Embryonic facial prominence (tissue), 1 donor: Measurements from ENCODE around the gene SAP30.

ENCODE experiments used
- DNase-seq: peaks from one replicate; pipeline ENCODE4 v3.0.0-alpha.2; 2016; ENCODE audit errors: extremely low spot score

SAP30 gene, protein sequence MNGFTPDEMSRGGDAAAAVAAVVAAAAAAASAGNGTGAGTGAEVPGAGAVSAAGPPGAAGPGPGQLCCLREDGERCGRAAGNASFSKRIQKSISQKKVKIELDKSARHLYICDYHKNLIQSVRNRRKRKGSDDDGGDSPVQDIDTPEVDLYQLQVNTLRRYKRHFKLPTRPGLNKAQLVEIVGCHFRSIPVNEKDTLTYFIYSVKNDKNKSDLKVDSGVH

DNA sequence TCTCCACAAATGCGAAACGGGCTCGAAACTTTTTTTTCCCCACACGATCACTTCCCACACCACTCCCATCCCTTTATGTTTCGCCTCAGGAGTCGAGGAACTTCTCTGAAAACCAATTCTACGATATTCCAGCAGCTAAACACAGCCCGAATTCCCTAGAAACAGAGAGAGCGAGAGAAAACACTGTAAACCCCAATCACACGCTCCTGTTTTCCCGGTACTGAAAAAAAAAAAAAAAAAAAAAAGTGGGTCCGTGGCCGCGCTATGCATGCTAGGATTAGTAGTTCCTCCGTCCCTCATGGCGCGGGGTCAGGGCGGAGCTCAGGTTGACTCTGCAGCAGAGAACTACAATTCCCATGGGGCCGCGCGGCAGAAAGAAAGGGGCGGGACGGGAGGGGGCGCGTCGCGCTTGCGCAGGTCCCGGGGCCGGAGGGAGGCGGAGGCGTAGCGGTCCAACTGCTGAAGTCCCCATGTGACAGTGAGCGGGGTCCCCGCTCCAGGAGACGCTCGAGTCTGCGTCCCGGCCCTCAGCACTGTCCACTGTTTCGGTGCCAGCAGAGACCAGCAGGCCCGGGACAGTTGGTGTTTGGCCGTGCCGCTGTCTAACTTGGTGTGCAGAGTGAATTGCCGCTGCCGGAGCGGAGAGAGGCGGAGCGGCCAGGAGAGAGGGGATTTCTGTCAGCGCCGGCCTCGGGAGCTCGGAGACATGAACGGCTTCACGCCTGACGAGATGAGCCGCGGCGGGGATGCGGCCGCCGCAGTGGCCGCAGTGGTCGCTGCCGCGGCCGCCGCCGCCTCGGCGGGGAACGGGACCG lies at the start of gene SAP30:
Gene SAP30, plus strand, starts transcription at position 478 of the 815 bp plus-strand sequence. Its CDS starts 229 bp downstream, at position 707.
- DNase-seq = peak; percentile 98

DNA sequence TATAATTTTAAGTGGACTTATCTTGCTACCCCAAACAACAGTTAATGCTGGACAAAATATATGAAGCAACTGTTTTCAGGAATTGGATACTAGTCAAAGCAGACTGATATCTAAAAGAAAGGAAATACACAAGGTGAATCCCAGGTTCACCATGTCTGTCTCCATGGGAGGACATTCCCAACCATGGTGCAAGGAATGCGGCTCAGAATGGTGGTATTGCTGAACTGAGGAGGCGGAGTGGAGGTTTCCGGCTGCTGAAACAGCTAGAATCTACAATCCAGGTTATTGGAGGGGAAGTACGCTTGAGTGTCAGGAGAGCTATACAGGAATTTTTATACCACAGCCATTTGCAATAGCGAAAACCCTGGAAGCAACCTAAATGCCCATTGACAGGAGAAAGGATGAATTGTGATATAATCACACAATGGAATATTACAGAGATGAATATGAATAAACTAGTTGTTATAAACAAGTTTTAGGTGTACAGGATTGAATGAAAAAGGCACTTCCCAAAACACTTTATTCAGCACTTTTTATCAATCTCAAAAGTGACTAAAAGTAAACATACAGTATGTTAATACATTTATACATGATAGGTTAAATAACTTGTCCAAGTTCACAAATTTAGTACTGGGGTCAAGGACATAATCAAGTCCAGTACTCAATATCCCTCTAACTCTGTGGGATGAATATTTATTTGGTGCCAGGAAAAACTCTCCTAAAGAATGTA lies 45.6 kb upstream of the SAP30 start:
- DNase-seq = no peak

DNA sequence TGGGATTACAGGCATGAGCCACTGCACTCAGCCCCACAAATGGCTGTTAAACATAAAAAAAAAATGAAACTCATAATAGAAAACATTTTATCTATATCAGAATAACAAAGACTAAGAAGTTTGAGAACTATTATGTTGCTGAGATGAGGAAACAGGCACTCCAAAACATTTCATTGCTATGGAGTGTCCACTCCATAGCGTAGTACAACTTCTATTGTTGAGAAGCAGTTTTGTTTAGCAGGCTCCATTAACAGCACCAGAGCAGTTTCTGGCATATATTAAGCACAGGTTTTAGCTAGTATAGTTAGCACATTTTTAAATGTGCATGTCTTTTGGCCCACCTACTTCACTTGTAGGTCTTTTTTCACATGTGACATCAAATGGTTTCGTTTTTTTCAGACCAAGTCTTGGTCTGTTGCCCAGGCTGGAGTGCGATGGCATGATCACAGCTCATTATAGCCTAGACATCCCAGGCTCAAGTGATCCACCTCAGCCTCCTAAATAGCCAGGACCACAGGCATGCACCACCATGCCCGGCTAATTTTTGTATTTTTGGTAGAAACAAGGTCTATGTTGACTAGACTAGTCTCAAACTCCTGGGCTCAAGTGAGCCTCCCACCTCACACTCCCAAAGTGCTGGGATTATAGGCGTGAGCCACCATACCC lies 42.4 kb upstream of the SAP30 start:
- DNase-seq = no peak

DNA sequence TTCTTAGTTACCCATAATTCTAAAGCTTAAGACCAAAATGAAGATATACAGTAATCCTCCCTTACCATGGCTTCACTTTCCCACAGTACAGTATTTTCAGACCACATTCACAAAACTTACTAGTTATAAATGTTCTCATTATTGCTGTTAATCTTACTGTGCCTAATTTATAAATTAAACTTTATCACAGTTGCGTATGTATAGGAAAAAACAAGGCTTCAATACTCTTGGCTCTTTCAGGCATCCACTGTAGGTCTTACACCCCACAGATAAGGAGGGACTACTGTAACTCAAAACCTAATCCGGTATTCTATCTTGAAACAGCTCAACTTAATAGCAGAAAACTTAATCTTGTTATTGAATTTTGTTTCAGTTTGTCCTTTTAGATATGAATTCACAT lies 40.2 kb upstream of the SAP30 start:
- no peak for DNase-seq

DNA sequence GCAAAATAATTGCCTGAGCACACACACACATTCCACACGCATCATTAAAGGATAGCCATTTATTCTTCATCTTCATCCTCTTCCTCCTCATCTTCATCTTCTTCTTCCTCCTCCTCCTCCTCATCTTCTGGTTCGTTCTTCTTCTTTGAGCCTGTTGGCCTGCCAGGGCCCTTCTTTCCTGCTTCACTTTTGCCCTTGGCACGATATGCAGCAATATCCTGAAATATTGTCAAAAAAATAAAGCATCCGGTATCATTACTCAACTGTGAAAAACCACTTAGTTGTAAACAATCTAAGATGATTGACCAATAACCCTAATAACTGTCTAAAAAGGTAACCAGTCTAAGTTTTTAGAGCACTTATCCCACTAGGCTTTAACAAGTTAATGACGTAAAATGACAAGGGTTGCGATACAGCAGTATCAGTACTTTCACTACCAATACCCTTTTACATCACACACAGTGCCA lies 38.7 kb upstream of the SAP30 start:
- DNase-seq = no peak

DNA sequence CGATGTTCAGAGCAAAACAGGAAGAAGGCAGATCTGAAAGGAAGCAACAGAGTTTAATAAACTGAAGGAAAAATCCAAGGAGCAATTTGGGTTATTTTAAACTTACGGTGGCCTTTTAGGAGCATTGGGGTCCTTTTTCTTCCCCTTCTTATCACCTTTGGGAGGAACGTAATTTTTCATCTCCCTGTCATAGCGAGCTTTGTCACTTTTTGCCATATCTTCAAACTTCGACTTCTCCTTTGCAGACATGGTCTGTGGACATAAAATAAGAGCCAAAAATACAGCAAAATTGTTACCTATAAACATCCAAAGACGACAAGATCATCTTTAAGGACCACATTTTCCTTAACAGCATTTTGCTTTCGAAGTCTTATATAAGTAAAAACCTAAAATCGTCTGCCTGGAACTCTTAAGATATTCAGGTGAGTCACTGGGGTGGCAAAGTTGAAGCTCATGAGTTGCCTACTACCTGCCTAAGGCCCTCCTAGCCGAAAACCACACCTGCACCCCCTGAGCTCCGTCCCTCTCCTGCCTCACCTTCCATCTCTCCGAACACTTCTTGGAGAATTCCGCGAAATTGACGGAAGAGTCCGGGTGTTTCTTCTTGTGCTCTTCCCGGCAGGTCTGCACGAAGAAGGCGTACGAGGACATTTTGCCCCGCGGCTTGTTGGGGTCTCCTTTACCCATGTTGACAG lies 37.6 kb upstream of the SAP30 start:
- DNase-seq = peak; percentile 22

DNA sequence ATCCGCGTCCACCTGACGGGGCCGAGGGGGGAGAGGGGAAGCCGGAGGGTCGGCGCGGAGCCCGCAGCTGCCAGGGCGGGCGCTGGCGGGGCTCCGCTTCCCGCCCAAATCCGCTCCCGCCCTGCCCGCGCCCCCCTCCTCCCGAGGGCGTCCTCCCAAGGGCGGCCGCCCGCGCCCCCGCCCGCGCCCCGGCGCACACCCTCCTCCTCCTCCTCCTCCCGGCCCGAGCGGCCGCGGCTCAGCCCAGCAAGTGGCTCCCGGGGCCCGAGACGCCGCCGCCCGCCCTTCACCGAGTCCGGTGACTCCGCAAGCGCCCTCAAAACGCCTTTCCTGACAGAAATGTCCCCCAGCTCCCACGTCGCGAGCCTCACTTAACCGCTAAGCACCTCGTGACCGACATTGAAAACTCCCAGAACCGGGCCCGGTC lies 37.1 kb upstream of the SAP30 start:
- no peak for DNase-seq

DNA sequence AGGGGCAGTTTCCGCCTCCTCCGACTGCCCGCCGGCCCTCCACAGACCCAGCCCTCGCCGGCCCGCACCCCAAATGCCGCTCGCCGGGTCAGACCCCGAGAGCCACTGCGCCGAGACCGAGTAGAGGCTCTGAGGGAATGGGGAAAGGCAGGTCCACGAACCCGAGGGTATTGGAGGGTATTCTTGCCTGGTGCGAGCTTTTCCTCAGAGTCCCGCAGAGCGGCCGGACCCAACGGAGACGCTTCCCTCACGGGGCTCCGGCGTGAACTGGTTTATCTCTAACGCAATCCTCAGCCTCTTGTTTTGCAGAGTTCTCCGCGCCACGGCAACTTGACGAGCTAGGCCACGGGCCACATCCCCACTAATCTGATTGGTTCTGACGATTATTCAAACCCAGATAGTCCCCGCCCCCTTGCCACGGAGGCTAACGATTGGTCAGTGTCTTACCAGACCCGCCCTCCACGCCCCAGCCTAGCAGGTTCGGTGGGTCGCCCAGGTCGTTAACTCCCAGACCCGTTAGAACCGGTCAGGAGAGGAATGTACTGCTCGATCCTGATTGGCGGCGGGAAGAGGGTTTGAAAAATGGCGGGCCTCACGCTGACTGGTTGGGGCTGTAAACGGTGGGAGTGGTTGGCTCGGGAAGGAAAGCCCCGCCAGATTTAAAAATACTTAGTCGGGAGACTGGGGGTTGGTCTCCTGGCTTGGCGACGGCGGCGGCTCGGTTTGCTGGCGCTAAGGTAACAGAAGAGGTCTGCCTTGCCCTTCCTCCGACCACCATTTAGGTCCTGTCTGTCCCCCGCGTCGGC lies 36.5 kb upstream of the SAP30 start, which contains the start of gene HMGB2:
Gene HMGB2, minus strand, starts transcription at position 274 of the 806 bp plus-strand sequence. CDS start 709 bp downstream, outside the sequence.
- DNase-seq = peak; percentile 99

DNA sequence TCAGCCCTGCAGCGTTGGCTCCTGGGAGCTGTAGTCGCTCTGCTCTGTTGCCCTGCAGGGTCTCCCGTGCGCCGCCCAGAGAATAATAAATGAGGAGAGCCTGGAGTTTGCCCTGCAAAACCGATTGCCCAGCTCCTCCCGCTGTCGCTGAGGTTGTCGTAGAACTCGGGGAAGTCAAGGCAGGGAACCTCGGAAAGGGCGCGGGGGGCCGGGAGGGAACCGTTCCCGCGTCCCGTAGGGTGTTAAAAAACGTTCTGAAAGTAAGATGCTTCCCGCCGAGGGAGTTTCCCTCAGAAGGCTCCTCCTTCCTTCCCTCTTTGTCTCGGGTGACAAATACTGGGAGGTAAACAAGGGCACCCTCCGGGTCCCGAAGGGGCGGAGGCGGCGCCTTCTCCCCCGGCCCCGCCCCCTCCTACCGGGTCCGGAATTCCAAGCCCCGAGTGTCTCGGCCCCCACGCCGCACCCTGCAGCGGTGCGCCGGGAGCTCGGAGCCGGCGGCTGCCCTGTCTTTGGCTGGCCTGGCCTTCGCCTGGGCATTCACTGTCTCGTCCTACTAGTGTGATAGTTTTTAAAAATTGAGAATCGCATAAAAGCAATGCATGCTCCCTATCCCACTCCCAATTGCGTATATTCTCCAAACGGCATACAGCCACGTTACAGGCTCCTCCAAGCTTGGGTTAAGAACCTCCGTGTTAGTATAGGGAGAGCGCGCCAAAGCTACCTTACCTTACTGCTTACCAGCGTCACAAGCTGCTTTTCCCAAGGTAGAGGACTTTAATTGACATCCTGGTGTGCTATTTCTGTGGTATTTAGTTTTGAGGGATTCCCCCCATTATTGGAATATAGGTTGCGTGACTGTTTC lies 35.6 kb upstream of the SAP30 start:
- DNase-seq = peak; percentile 52

DNA sequence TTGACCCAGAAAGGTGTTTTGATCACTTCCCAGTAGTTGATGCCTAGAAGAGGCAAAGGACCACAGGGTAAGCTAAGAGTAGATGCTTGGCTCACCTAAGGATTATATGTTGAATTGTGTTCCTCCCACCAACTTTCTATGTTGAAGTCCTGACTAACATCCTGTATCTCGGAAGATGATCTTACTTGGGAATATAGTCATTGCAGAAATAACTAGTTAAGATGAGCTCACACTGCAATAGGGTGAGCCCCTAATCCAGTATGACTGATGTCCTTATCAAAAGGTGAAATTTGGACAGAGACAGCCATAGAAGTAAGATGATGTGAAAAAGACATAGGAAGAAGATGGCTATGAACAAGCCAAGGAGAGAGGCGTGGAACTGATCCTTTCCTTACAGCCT lies 33.3 kb upstream of the SAP30 start:
- DNase-seq = no peak

DNA sequence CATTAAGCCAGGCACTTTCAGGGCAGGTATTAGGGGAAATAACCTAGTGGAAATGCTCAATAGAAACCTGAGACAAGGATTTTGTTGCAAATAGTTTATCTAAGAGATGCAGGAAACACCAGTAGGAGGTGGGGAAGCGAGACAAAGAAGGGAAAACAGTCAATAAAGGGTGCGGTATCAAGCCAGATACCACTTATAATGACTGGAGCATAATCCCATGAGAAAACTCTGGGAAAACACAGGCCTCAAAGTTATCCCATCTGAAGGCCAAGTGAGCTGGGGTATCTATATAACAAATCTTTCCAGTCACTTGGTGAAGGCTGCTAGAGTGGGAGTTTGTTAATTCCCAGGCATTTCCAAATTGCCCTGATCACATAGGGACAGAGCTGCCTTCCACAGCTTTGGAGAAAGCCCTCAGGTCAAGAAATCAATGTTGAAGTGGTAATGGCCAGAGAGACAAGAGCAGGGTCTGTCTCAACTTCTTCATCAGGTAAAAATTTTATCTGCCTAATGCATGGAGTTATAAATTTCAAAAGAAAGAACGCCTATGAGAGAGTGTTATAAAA lies 26.8 kb upstream of the SAP30 start:
- DNase-seq = no peak

DNA sequence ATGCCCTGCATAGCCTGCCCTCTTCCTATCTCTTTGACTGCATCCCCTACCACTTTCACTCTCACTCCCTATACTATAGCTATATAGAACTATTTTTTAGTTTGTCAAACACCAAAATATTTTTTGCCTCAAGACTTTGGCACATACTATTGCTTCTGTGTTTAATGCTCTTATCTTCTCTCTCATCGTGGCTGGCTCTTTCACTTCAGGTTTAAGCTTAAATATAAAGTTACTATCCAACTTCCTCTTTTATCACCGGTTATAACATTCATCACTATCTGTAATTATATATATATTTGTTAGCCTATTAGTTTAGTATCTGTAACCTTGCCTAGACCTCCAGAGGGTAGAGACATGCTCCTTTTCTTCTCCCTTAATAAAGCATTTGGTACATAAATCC lies 25.1 kb upstream of the SAP30 start:
- DNase-seq = no peak

DNA sequence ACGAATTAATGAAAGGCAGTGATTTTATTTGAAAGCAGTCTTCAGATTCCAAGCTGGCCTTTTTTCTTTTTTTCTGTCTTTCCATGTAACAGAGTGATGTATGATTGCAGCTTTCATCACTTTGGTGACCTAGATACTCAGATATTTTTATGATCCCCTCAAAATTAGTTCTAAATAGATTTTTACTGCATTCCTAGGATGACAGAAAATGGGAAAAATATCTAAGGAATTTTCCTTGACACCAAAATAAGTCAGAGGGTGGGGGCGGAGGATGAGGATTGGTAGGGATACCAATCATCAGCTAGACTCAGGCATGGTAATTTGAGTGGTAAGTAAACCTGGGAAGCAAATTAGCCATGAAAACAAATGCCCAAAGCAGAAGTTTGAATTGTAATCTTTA lies 24.7 kb upstream of the SAP30 start:
- no peak for DNase-seq

DNA sequence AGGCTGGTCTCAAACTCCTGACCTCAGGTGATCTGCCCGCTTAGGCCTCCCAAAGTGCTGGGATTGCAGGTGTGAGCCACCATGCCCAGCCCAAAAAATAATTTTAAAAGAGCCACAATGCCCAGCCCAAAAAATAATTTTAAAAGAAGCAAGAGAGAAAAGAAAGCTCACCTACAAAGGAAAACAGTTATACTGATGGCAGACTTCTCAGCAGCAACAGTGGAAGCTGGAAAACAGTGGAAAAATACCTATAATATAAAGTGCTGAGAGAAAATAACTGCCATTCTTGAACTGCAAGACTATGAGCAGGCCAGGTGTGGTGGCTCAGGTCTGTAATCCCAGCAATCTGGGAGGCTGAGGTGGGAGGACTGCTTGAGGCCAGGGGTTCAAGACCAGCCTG lies 23.3 kb upstream of the SAP30 start:
- no peak for DNase-seq

DNA sequence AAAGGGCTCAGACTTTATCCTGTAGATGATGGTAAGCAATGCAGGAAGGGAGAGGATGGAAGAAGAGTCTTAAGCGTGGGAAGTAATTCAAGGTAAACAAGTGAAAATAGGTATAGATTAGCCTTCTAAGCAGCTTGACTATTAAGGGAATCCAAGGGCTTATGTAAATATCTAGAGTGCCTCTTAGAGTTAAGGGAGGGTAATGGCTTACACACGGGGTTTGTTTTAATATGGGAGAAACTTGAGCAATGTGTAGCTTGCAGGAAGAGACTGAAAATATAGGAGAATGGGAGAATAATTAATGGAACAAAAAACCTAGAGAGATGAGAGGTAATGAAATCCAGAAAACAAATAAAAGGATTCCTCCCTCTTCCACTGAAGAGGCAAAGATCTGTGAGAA lies 12.8 kb upstream of the SAP30 start:
- no peak for DNase-seq

DNA sequence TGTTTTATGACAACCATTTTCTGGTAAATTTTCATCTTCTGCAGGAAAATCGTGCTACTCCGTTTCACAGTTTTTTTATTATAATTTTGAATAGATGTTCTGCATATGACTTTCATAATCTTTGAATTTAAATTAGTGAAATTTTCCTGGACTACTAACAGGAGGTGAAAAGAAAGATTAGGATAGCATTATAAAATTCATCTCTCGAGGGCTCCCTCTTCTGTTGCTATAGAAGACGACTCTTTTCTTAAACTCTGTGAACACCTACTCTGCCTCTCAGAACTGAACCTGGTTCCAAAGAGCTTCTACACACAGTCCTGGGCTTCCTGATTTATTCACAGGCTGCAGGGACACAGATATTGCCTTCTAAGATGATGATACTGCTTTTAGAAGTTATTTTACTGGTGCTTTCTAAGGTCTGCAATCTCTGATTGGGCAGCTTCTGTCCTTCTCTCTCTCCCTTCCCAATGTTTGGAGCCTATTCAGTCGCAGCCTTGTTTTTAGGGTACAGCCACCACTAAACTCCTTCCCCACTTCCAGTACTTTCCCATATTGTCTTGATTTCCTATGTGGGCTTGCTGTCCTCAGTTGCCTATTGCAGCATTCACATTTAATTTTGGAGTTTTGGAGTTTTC lies 10.1 kb upstream of the SAP30 start:
- no peak for DNase-seq

DNA sequence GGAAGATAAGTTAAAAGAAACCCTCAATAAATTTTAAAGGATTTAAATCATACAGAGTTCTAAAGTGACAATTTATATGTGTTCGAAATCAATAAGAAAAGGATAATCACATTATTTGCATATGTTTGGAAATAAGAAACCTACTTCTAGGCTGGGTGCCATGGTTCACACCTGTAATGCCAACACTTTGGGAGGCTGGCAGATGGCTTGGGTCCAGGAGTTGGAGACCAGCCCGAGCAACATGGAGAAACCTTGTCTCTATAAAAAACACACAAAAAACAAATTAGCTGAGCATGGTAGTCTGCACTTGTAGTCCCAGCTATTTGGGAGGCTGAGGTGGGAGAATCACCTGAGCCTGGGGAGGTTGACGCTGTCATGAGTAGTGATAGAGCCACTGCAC lies 8.1 kb upstream of the SAP30 start:
- no peak for DNase-seq

DNA sequence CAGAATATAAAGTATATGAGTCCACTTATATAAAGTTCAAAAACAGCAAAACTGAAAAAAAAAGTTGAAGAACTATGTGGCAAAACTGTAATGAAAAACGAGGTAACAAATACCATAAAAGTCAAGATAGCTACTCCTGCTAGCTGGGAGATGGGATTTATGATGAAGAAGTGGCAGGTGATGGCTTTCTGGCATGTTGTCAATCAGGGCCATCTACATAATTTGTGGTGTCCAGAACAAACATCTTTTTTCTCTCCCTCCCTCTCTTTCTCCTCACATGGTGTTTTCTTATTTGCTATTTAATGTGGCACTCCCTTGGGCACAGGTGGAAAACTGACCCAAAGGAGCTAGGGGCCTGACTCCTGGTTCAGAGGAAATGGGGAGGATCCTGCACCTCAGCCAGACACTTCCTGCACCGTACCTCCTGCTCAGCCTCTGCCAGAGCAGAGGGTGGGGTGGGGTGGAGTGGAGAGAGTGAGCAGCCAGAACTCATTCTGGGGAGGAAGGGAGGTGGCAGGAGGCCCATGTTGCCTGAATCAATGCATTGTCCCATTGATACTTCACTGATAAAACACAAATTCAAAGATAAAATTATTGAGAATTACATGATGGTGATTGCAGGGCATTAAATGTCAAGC lies 5.3 kb upstream of the SAP30 start:
- DNase-seq = no peak
